Measurements from ENCODE around the gene URB1. TPM values are rescaled to one million over a fixed set of nuclear protein-coding genes. Genes with fewer than 3 reads are reported as not detected.

Gene URB1
- total and polyA plus RNA-seq, 2 donors (not counting 3 experiments of a cell fraction or from before 2014, with no cell fraction given) = 8.0 to 27.3 TPM

DNA sequence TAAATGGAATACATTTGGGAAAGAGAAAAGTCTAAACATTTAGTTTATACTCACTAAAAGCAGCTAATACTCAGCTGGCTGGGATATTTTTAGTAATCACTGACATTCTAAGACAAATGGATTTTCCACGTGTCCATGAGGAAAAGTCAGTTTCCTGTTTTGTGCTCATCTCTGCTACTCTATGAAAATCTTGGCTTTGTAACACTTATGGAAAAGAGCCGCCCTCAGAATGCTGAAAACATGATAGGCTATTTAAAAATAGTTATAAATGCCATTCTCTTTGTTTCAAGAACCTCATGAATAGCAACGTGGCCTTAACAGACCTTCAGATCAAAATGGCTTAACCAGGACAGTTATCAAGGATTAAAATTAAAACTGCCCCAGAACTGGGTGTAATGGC, 64.2 kb downstream of the URB1 start:
- FAIRE-seq (no peak), DNase-seq (ENCODE audit: low read depth, low spot score) (peak; percentile 83)
- no TSS peak for BruUV-seq (replicated peaks)
- Histone ChIP-seq H3K79me2 (ENCODE audit: control insufficient read depth, insufficient read depth, low read length) (no peaks in the 10 kb centered on the region), H3K9me1 (replicated peaks; ENCODE audit: control insufficient read depth, extremely low read depth, insufficient read depth, low read length) (no peaks in the 10 kb centered on the region), H3K9me3 (replicated peaks; ENCODE audit: control insufficient read depth, insufficient read depth, low read length) (no peaks in the 10 kb centered on the region), H3K9ac (replicated peaks; ENCODE audit: extremely low read depth, insufficient read depth, low read length) (no peak overlapping the region), H3K4me1 (ENCODE audit: control insufficient read depth, extremely low read depth, insufficient read depth, low read length) (peaks cover 29% of the 10 kb centered on the region), H3K4me2 (ENCODE audit: insufficient read depth, low read length) (peak overlapping the region; percentile 38), H3K36me3 (ENCODE audit: control insufficient read depth in 2 of 2, extremely low read depth in 1 of 2, insufficient read depth in 2 of 2, low read length in 2 of 2) (peaks cover 16 to 30% of the 10 kb centered on the region in 2 experiments), H3K27me3 (ENCODE audit: control insufficient read depth in 2 of 2, insufficient read depth in 2 of 2, low read length in 2 of 2) (no peaks in the 10 kb centered on the region), H3K27ac (ENCODE audit: insufficient read depth, low read depth, low read length) (peak overlapping the region; percentile 77), H4K20me1 (replicated peaks; ENCODE audit: control insufficient read depth, extremely low read depth, insufficient read depth, low read length) (no peaks in the 10 kb centered on the region), H2AFZ (ENCODE audit: low read depth, low read length) (no peak overlapping the region), H3K4me3 (replicated peaks in 1 of 3; ENCODE audit: insufficient read depth in 1 of 3, low read depth in 1 of 3, low read length in 3 of 3) (no peak overlapping the region)
- dilution Hi-C loops (cut with MboI; ENCODE audit: extremely low pct_ligation_motif_present, low sequenced_read_pairs) = no loop called here
- TF ChIP-seq MYC (IDR thresholded peaks at IDR 0.05; ENCODE audit: low read depth, low read length) (no peak), POLR2A (IDR thresholded peaks at IDR 0.05; ENCODE audit: low read depth, low read length) (no peak), GATA2 (IDR thresholded peaks at IDR 0.05; ENCODE audit: insufficient read depth, insufficient read length, low read depth, low read length) (no peak), EZH2 (IDR thresholded peaks at IDR 0.05; ENCODE audit: borderline replicate concordance, low read depth, low read length, severe bottlenecking) (no peak), JUN (IDR thresholded peaks at IDR 0.05; ENCODE audit: borderline replicate concordance, insufficient read depth, insufficient read length, low read depth) (no peak), POLR2AphosphoS5 (IDR thresholded peaks at IDR 0.05; ENCODE audit: insufficient read depth, low read depth, low read length) (no peak), FOS (IDR thresholded peaks at IDR 0.05; ENCODE audit: borderline replicate concordance, insufficient read depth, low read length) (no peak)
- TF ChIP-seq, protein P1, sequence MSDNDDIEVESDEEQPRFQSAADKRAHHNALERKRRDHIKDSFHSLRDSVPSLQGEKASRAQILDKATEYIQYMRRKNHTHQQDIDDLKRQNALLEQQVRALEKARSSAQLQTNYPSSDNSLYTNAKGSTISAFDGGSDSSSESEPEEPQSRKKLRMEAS (IDR thresholded peaks at IDR 0.05; ENCODE audit: insufficient read depth, insufficient read length) = no peak
- TF ChIP-seq, protein P2, sequence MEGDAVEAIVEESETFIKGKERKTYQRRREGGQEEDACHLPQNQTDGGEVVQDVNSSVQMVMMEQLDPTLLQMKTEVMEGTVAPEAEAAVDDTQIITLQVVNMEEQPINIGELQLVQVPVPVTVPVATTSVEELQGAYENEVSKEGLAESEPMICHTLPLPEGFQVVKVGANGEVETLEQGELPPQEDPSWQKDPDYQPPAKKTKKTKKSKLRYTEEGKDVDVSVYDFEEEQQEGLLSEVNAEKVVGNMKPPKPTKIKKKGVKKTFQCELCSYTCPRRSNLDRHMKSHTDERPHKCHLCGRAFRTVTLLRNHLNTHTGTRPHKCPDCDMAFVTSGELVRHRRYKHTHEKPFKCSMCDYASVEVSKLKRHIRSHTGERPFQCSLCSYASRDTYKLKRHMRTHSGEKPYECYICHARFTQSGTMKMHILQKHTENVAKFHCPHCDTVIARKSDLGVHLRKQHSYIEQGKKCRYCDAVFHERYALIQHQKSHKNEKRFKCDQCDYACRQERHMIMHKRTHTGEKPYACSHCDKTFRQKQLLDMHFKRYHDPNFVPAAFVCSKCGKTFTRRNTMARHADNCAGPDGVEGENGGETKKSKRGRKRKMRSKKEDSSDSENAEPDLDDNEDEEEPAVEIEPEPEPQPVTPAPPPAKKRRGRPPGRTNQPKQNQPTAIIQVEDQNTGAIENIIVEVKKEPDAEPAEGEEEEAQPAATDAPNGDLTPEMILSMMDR (IDR thresholded peaks at IDR 0.05; ENCODE audit: extremely low read depth in 1 of 2, insufficient read depth in 1 of 2, low read depth in 1 of 2, low read length in 2 of 2) = no peak
- ChIA-PET POLR2A (no interaction called here), CTCF (interaction anchor here (0.6 to 1.1 kb wide), 2 partner anchors 46 to 272 kb away, joined by 3 read pairs; no protein-coding TSS in a partner anchor)
- intact Hi-C loops (cut with micrococcal nuclease) = no loop called here

All from endothelial cell of umbilical vein (primary cell).